Heart right ventricle (tissue), 16 donors: ENCODE measurements around the gene GSTA3. TPM values are rescaled to one million over a fixed set of nuclear protein-coding genes. Genes with fewer than 3 reads are reported as not detected.
"Not testable (repeated sequence)": the region's sequence is repeated elsewhere in the genome, so short reads cannot be mapped to it uniquely, and the experiment has no call there.

Source experiments
- ATAC-seq, 8 donors: fragments of 200-7000 bp; cut with Tn5 transposase; one replicate each; pipeline ENCODE4 v1.9.1; 2020; ENCODE audit warnings: mild to moderate bottlenecking in 8 of 8, moderate library complexity in 8 of 8, moderate number of reproducible peaks in 1 of 8
- DNase-seq, 2 donors: peaks; one replicate each; pipeline ENCODE4 v3.0.0-alpha.2; 2020
- H3K27ac ChIP-seq, 10 donors: fragments of 200-600 bp; sonication (generic) in 2 of 10; one replicate each; pipeline versions ENCODE4 v1.5.0 to v1.8.0; 2020 to 2022; ENCODE audit warnings: mild to moderate bottlenecking in 3 of 10
- H3K27me3 ChIP-seq, 7 donors: fragments of 200-600 bp; one replicate each; pipeline ENCODE4 v1.8.0; 2021 to 2022; ENCODE audit warnings: mild to moderate bottlenecking in 2 of 7
- H3K36me3 ChIP-seq, 9 donors: fragments of 200-600 bp; sonication (generic) in 1 of 9; one replicate each; pipeline versions ENCODE4 v1.5.0 to v1.8.0; 2020 to 2022; ENCODE audit warnings: mild to moderate bottlenecking in 2 of 9
- H3K4me1 ChIP-seq, 9 donors: fragments of 200-600 bp; sonication (generic) in 1 of 9; one replicate each; pipeline versions ENCODE4 v1.5.0 to v1.8.0; 2020 to 2022; ENCODE audit warnings: mild to moderate bottlenecking in 4 of 9
- H3K4me3 ChIP-seq, 10 donors: fragments of 200-600 bp; sonication (generic) in 2 of 10; one replicate each; pipeline versions ENCODE4 v1.5.0 to v1.8.0; 2020 to 2022; ENCODE audit warnings: mild to moderate bottlenecking in 7 of 10, moderate library complexity in 2 of 10
- H3K9me3 ChIP-seq, 11 donors: fragments of 200-600 bp in 10 of 11; sonication (generic) in 2 of 11; one replicate each; pipeline versions ENCODE4 v1.5.0 to v1.8.0; 2013 to 2022; ENCODE audit warnings: mild to moderate bottlenecking in 2 of 11, control low read depth in 1 of 11, moderate library complexity in 1 of 11
- CTCF ChIP-seq, 9 donors: fragments of 200-600 bp; sonication (generic) in 2 of 9; IDR thresholded peaks; one replicate each; pipeline versions ENCODE4 v1.5.0 to v1.8.0; 2021 to 2022; ENCODE audit warnings: antibody characterized with exemption in 9 of 9, mild to moderate bottlenecking in 5 of 9, moderate library complexity in 1 of 9
- WGBS, 2 donors: extraction: QIAGEN DNeasy Blood & Tissue Kit; methylation state at CpG; one replicate each; pipeline ENCODE4 v1.1.7; 2013; ENCODE audit warnings: inconsistent platforms in 1 of 2; 5-methylcytosine and 5-hydroxymethylcytosine counted together
- intact Hi-C, 10 donors: fragments of 100-400 bp; cut with DNase I; formaldehyde crosslinking; loops; one replicate each; pipeline versions ENCODE4 v1.11.1 to v1.14.2; 2022
- polyA plus RNA-seq, 2 donors: library from polyadenylated mRNA; stranded (reverse); fragments of 200-250 nt; gene quantifications; one replicate each; pipeline ENCODE4 v1.2.3, GENCODE V29; 2013
- total RNA-seq, 10 donors: library from RNA; stranded (reverse); fragmentation: NEBNext Ultra II Directional in 3 of 10; extraction: Animal tissue kit (Norgen Biotek cat#: 25700) in 3 of 10; gene quantifications; one replicate each; pipeline versions ENCODE4 v1.2.1 to v1.2.4, GENCODE V29; 2021 to 2023
- donor health status: Arrhythmogenic right ventricular cardiomyopathy.
- donor health status: ischemic (EF 13 %, LVEDD 7.1; RV severe dilation, severe dysfunction).
- donor health status: healthy with polysubstance abuse.
- donor health status: DM: no; HTN: yes; CAD: no.
- donor health status: DM: no; HTN: no; CAD: no.
- donor health status: ischemic (EF 25% LVEDD 6.9; RV normal size, moderate dysfunction).
- donor health status: ischemic (EF 25% LVEDD 5.7; RV mildly dilated, moderate dysfunction).
- donor health status: healthy.
- donor health status: DM: yes; HTN: yes; CAD: no.
- donor health status: Ischemic cardiomyopathy.
- donor health status: ischemic (EF 35%, LVEDD 5.7; RV mildly dilated, moderate dysfunction).
- donor health status: nonischemic (EF 11% LVEDD 7.7; RV severe dilation, severe dysfunction).
- donor health status: DM: yes; HTN: yes; CAD: no.
- donor health status: PGD.
- donor health status: ischemic (EF 29% LVEDD 5.4; RV normal size, mild dysfunction).
- donor health status: nonischemic (EF 23%, LVEDD 6.1; RV moderate dilation, normal function).

The GSTA3 gene
- total and polyA plus RNA-seq, 12 donors, result not detected

- DNase-seq, result no peak
- intact Hi-C loops, result no loop called here
Measured at GRCh38 chr6:52946306-52946705, 36.8 kb upstream of the GSTA3 start.

GRCh38 chr6:52942821-52943220, 33.3 kb upstream of the GSTA3 start:
- intact Hi-C loops, H3K27ac ChIP-seq, H3K9me3 ChIP-seq, H3K4me1 ChIP-seq, DNase-seq, H3K36me3 ChIP-seq, ATAC-seq, H3K4me3 ChIP-seq: not testable (repeated sequence)
- WGBS, 2 donors, result 92 to 93% methylated on average over 10 of the region's 10 CpGs
- peaks cover 0 to 17% (median 5%) of the 10 kb centered on the region in 7 donors for H3K27me3 ChIP-seq

More at GRCh38 chr6:52946306-52946705, 36.8 kb upstream of the GSTA3 start:
- TF ChIP-seq CTCF (IDR thresholded peaks at IDR 0.05), result no peak
- Histone ChIP-seq H3K27me3 (peaks cover 0 to 17% (median 5%) of the 10 kb centered on the region in 7 donors), H3K4me3 (no peak overlapping the region), H3K36me3 (no peaks in the 10 kb centered on the region), H3K27ac (no peak overlapping the region), H3K9me3 (no peaks in the 10 kb centered on the region), H3K4me1 (no peaks in the 10 kb centered on the region)
- ATAC-seq, result no peak
- 18 to 20% methylated on average over 5 of the region's 5 CpGs for WGBS, 2 donors

GRCh38 chr6:52942221-52942620, 32.7 kb upstream of the GSTA3 start:
- no peak for TF ChIP-seq CTCF (IDR thresholded peaks at IDR 0.05)
- no peaks in the 10 kb centered on the region for H3K36me3 ChIP-seq
- peaks cover 0 to 17% (median 5%) of the 10 kb centered on the region in 7 donors for H3K27me3 ChIP-seq
- no peak overlapping the region for H3K27ac ChIP-seq
- no peaks in the 10 kb centered on the region for H3K9me3 ChIP-seq
- H3K4me3 ChIP-seq, result no peak overlapping the region
- DNase-seq (no peak), ATAC-seq (no peak)
- intact Hi-C loops, result no loop called here
- no peaks in the 10 kb centered on the region for H3K4me1 ChIP-seq
- WGBS, 2 donors, result 80 to 89% methylated on average over 4 of the region's 4 CpGs

- H3K27me3 ChIP-seq, result peaks cover 0 to 8% (median 0%) of the 10 kb centered on the region in 7 donors
- H3K27ac ChIP-seq, result no peak overlapping the region
- WGBS, 2 donors, result 71 to 83% methylated on average over 2 of the region's 2 CpGs
- no peaks in the 10 kb centered on the region for H3K36me3 ChIP-seq
- TF ChIP-seq CTCF (IDR thresholded peaks at IDR 0.05), result no peak
- H3K9me3 ChIP-seq, result no peaks in the 10 kb centered on the region
- intact Hi-C loops, result no loop called here
- H3K4me1 ChIP-seq, result no peaks in the 10 kb centered on the region
- H3K4me3 ChIP-seq, result no peak overlapping the region
- ATAC-seq (no peak), DNase-seq (no peak)
Measured at GRCh38 chr6:52937908-52938307, 28.4 kb upstream of the GSTA3 start.

- ATAC-seq, result no peak
Measured at GRCh38 chr6:52933778-52934177, 24.3 kb upstream of the GSTA3 start.

More at GRCh38 chr6:52933778-52934177, 24.3 kb upstream of the GSTA3 start:
- WGBS, 2 donors, result 77% methylated on average over 2 of the region's 2 CpGs
- Histone ChIP-seq H3K9me3 (peaks cover 0 to 1% (median 0%) of the 10 kb centered on the region in 11 donors), H3K36me3 (no peaks in the 10 kb centered on the region), H3K27me3 (no peaks in the 10 kb centered on the region), H3K4me1 (no peaks in the 10 kb centered on the region), H3K4me3 (no peak overlapping the region), H3K27ac (no peak overlapping the region)
- intact Hi-C loops, result no loop called here
- TF ChIP-seq CTCF (IDR thresholded peaks at IDR 0.05), result no peak
- DNase-seq, result no peak
